Omental fat pad (tissue), 4 donors: ENCODE data around the gene COL17A1. TPM values are rescaled to one million over a fixed set of nuclear protein-coding genes. Genes with fewer than 3 reads are reported as not detected.

ENCODE experiments used
- ATAC-seq: fragments of 150-250 bp; one replicate; pipeline ENCODE4 v1.9.1; 2016; ENCODE audit warnings: mild to moderate bottlenecking, moderate library complexity; ENCODE audit not compliant: low FRiP score
- DNase-seq: peaks from one replicate; pipeline ENCODE4 v3.0.0-alpha.2; 2019; ENCODE audit warnings: low spot score
- CTCF ChIP-seq, 3 donors: fragments of 450-650 bp; IDR thresholded peaks; one replicate each; pipeline ENCODE4 v1.5.1; 2016 to 2017; ENCODE audit warnings: antibody characterized with exemption in 3 of 3, mild to moderate bottlenecking in 3 of 3, moderate library complexity in 2 of 3
- total RNA-seq, 4 donors: library from RNA; depleted of rRNA; stranded (reverse); fragments of >200 nt; gene quantifications; one replicate each; pipeline ENCODE4 v1.1.0, GENCODE V29; 2016

The COL17A1 gene
- total RNA-seq, result 1 to 10 TPM in 2 of 4 donors, under 1 TPM in 2; 0.13 to 2.2 (median 1.2) TPM

DNA sequence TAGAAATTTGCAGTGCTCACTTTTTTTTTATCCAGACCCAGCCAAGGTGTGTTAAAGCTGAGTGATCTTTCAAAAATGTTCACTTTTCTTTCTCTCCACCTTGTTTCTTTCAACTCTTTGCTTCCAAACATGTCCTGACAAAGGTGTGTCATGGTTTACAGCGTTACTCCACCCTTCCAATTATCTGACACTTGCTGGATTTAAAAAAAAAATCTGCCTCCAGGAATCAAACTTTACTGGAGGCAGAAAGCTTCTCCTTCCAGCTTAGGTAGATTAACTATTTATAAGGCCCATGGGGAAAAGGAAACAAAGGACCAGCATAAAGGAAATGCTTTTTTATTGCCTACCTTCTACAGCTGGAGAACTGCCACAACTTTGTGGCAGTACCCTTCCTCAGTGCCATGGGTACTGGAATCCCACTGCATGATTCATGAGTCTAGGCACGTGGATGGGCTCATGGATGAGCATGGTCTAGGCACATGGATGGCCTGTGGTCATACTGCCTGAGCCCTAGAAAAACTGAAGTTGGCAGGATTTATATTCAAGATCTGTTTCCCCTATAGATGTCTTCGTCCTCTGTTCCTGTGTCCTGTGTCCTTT lies at the start of gene COL17A1:
TSS of gene COL17A1 (minus strand) at position 80 of the 600 bp plus-strand sequence. CDS start 5,207 bp downstream, outside the sequence.
- no peak for DNase-seq
- no peak for TF ChIP-seq CTCF (IDR thresholded peaks at IDR 0.05)
- ATAC-seq, result no peak

DNA sequence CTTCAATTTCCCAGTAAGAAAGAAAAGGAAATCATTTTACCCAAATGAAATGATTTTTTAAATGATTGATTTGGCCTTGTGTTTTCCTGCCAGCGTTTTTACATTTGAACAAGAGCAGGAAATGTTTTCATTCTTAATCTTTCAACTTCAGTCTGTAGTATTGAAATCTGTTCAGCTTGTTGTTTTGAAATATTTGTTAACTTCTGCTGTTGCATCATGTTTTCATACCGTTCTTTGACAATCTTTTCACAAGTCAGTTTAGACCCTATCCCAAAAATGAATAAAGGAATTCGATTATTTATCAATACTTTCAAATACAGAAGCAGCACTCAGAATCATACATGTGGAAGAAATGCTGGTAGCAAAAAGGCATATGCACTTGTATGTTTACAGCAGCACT lies 44.4 kb upstream of the COL17A1 start:
- TF ChIP-seq CTCF (IDR thresholded peaks at IDR 0.05), result no peak
- ATAC-seq (no peak), DNase-seq (no peak)

DNA sequence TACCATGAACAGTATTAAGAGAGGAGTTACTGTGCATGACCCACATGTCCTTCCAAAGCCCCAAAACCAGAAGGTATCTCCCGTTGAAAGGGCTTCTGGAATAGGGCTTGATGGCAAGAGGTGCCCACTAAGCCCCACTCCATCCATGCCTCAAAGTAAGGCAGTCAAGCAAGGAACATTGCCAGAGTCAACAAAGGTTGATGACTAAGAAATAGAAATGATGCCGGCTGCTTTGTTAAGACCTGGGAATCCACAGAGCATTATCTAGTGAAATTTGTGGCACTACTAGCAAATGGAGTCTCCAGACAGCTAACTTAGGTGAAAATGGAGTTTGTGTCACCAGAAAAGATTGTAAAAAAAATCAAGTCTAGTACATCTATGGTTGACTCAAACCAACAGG lies 42.5 kb upstream of the COL17A1 start:
- DNase-seq, result no peak
- no peak for TF ChIP-seq CTCF (IDR thresholded peaks at IDR 0.05)
- no peak for ATAC-seq

DNA sequence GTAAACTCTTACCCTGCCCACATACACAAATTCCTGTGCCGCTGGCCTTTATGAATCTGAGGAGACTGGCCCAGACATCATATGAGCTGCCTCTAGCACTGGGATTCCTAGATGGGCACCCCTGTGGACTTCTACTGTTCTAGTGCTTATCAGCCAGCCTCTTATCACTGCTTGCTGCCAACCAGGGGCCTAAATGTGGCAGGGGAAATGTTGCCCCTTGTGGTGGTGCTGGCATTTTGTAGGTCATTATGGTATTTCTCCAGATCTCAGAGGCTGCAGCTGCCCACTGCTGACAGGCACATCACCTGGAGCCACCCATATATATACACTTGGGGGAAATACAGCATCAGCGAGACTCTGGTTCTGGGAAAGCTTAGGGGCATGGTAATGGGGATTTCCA lies 41.7 kb upstream of the COL17A1 start:
- no peak for TF ChIP-seq CTCF (IDR thresholded peaks at IDR 0.05)
- DNase-seq (no peak), ATAC-seq (no peak)

GRCh38 chr10:104123397-104123796 lies 37.7 kb upstream of the COL17A1 start:
- no peak for DNase-seq
- no peak for TF ChIP-seq CTCF (IDR thresholded peaks at IDR 0.05)
- no peak for ATAC-seq

DNA sequence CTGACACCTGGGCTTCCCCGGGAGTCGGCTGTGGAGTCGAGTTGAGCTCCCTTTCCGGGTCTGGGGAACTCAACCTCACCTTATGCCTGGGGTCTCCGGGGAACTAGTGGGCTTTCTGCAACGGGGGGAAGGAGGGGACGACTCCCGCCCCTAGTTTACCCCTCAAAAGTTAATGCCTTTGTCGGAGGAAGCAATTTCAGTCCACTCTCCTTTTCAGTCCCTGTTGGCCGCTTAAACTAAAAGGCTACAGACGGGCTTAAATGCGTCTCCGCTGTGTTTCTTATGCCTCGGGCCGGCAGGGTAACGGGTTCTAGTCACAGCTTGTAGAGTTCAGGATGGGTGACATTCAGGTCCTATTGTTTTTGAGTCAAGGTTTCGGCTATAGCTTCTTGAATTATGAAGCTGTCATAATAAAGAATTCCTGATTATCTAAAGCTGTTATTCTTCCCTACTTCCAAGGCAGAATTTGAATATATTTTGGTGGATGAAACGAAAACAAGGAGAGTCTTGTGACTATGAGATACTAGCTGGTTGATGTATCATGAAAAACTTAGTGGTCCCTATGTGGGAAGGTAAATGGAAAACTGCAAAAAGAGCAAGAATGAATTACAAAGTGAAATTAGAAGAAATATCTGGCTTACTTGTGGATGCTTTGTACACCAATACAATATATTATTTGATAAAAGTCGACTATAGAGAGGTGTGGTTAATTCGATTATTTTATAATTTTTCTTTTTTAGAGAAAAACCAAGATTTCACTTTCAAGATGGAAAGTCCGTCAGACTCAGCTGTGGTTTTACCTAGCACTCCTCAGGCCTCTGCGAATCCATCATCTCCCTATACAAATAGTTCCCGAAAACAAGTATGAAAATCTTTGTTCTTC lies 36.8 kb upstream of the COL17A1 start:
- DNase-seq (no peak), ATAC-seq (no peak)
- no peak for TF ChIP-seq CTCF (IDR thresholded peaks at IDR 0.05)
